Kidney (tissue), 14 donors: ENCODE data around the gene ITGB7. TPM values are rescaled to one million over a fixed set of nuclear protein-coding genes. Genes with fewer than 3 reads are reported as not detected.

Source experiments
- DNase-seq, 5 donors: peaks; one replicate each; pipeline ENCODE4 v3.0.0-alpha.2; 2013 to 2020
- FAIRE-seq: peaks from 2 replicates; lab custom pipeline; 2012; peaks lifted over from hg19 to GRCh38; lab: Jason Lieb, UNC
- H3K27ac ChIP-seq, 2 donors: one replicate each; pipeline ENCODE4 v1.7.0; 2013; ENCODE audit warnings: low read depth in 2 of 2, low read length in 2 of 2, inconsistent platforms in 1 of 2
- H3K27me3 ChIP-seq: one replicate; pipeline ENCODE4 v1.7.1; 2013; ENCODE audit warnings: low read length, inconsistent platforms; ENCODE audit not compliant: control insufficient read depth, insufficient read depth
- H3K36me3 ChIP-seq, 3 donors: one replicate each; pipeline versions ENCODE4 v1.7.0 to v1.7.1; 2013; ENCODE audit warnings: low read length in 3 of 3, control low read depth in 1 of 3, inconsistent platforms in 1 of 3; ENCODE audit not compliant: insufficient read depth in 3 of 3, control insufficient read depth in 2 of 3
- H3K4me1 ChIP-seq, 3 donors: one replicate each; pipeline versions ENCODE4 v1.7.0 to v1.7.1; 2013; ENCODE audit warnings: low read length in 3 of 3, inconsistent platforms in 1 of 3, low read depth in 1 of 3; ENCODE audit not compliant: control insufficient read depth in 2 of 3, insufficient read depth in 2 of 3
- H3K4me3 ChIP-seq, 3 donors: one replicate each; pipeline versions ENCODE4 v1.7.0 to v1.8.1; 2013; ENCODE audit warnings: low read length in 3 of 3, control low read depth in 1 of 3, inconsistent platforms in 1 of 3
- H3K9ac ChIP-seq, 3 donors: one replicate each; pipeline versions ENCODE4 v1.7.0 to v1.7.1; 2013; ENCODE audit warnings: low read length in 3 of 3, control low read depth in 1 of 3, inconsistent platforms in 1 of 3
- H3K9me3 ChIP-seq, 3 donors: one replicate each; pipeline versions ENCODE4 v1.7.0 to v1.7.1; 2013; ENCODE audit warnings: low read length in 3 of 3, control low read depth in 1 of 3, inconsistent platforms in 1 of 3; ENCODE audit not compliant: control insufficient read depth in 2 of 3, insufficient read depth in 1 of 3
- CTCF ChIP-seq: IDR thresholded peaks from 3 replicates; pipeline ENCODE4 v1.5.1; 2012; ENCODE audit warnings: mild to moderate bottlenecking, moderate library complexity, borderline replicate concordance; ENCODE audit not compliant: insufficient read depth; ENCODE audit errors: extremely low read depth
- intact Hi-C: fragments of 100-400 bp; cut with DNase I; formaldehyde crosslinking; loops from one replicate; pipeline ENCODE4 v1.11.1; 2022
- polyA plus RNA-seq: library from polyadenylated mRNA; stranded (reverse); fragments of 350-450 nt; fragmentation: Illumina TruSeq; extraction: RNeasy Lipid Tissue Mini Kit (QIAGEN cat#74804); gene quantifications from one replicate; pipeline ENCODE4 v1.2.3, GENCODE V29; 2014; ENCODE audit warnings: low read depth, low replicate concordance; ENCODE audit not compliant: insufficient read depth
- total RNA-seq: library from RNA; stranded (reverse); fragmentation: NEBNext Ultra II Directional; extraction: Animal tissue kit (Norgen Biotek cat#: 25700); gene quantifications from one replicate; pipeline ENCODE4 v1.2.1, GENCODE V29; 2021
- donor health status: control.
- donor health status: control.
- donor health status: control.
- donor health status: control.
- donor health status: control.
- donor health status: DM: yes; HTN: yes; CAD: no.
- donor health status: Normal renal cell carcinoma (clear cell type).

The ITGB7 gene
- total and polyA plus RNA-seq, 2 donors from 2014 or later: 11.0 to 14.5 TPM

- no peaks in the 10 kb centered on the region for H3K36me3 ChIP-seq
- FAIRE-seq (peak; percentile 76), DNase-seq (no peak)
- no peak overlapping the region for H3K4me3 ChIP-seq
- intact Hi-C loops: no loop called here
- no peak for TF ChIP-seq CTCF
- H3K9ac ChIP-seq: no peak overlapping the region
- H3K9me3 ChIP-seq: no peaks in the 10 kb centered on the region
- no peaks in the 10 kb centered on the region for H3K27me3 ChIP-seq
- H3K4me1 ChIP-seq: no peaks in the 10 kb centered on the region
- H3K27ac ChIP-seq: no peak overlapping the region
Observed at GRCh38 chr12:53147653-53148052, 59.4 kb downstream of the ITGB7 start.

- no peak for FAIRE-seq
Observed at GRCh38 chr12:53147181-53147580, 59.9 kb downstream of the ITGB7 start.

GRCh38 chr12:53145383-53146260 lies 61.4 kb downstream of the ITGB7 start:
- Histone ChIP-seq H3K36me3 (no peaks in the 10 kb centered on the region), H3K27me3 (no peaks in the 10 kb centered on the region), H3K4me3 (no peak overlapping the region), H3K4me1 (no peaks in the 10 kb centered on the region), H3K9ac (no peak overlapping the region), H3K9me3 (no peaks in the 10 kb centered on the region), H3K27ac (no peak overlapping the region)
- no peak for DNase-seq
- intact Hi-C loops: no loop called here
- no peak for TF ChIP-seq CTCF
- no peak for FAIRE-seq

More at GRCh38 chr12:53147181-53147580, 59.9 kb downstream of the ITGB7 start:
- Histone ChIP-seq H3K36me3 (no peaks in the 10 kb centered on the region), H3K9me3 (no peaks in the 10 kb centered on the region), H3K9ac (no peak overlapping the region), H3K4me3 (no peak overlapping the region), H3K27ac (no peak overlapping the region), H3K27me3 (no peaks in the 10 kb centered on the region), H3K4me1 (no peaks in the 10 kb centered on the region)
- DNase-seq: no peak
- TF ChIP-seq CTCF: no peak
- intact Hi-C loops: no loop called here
